Right ventricle myocardium inferior (tissue), 1 donor: ENCODE data around the gene HOXD13. TPM values are rescaled to one million over a fixed set of nuclear protein-coding genes. Genes with fewer than 3 reads are reported as not detected.

Source experiments
- ATAC-seq: fragments of 200-7000 bp; cut with Tn5 transposase; one replicate; pipeline ENCODE4 v1.9.1; 2020; ENCODE audit warnings: mild to moderate bottlenecking, moderate library complexity
- DNase-seq: peaks from one replicate; pipeline ENCODE4 v3.0.0; 2021; ENCODE audit errors: missing footprints
- intact Hi-C: fragments of 100-400 bp; cut with DNase I; formaldehyde crosslinking; loops from one replicate; pipeline ENCODE4 v1.11.0; 2022
- total RNA-seq: library from RNA; stranded (reverse); fragmentation: NEBNext Ultra II Directional; extraction: Animal tissue kit (Norgen Biotek cat#: 25700); gene quantifications from one replicate; pipeline ENCODE4 v1.2.1, GENCODE V29; 2021
- donor health status: DM: no; HTN: yes; CAD: no; lungs with severe emphysema.

HOXD13 gene
- total RNA-seq, 1 donor from 2014 or later, result not detected

- DNase-seq (no peak), ATAC-seq (no peak)
- intact Hi-C loops, result no loop called here
These were observed 31.8 kb downstream of the HOXD13 start for GRCh38 chr2:176124110-176124946.

DNA sequence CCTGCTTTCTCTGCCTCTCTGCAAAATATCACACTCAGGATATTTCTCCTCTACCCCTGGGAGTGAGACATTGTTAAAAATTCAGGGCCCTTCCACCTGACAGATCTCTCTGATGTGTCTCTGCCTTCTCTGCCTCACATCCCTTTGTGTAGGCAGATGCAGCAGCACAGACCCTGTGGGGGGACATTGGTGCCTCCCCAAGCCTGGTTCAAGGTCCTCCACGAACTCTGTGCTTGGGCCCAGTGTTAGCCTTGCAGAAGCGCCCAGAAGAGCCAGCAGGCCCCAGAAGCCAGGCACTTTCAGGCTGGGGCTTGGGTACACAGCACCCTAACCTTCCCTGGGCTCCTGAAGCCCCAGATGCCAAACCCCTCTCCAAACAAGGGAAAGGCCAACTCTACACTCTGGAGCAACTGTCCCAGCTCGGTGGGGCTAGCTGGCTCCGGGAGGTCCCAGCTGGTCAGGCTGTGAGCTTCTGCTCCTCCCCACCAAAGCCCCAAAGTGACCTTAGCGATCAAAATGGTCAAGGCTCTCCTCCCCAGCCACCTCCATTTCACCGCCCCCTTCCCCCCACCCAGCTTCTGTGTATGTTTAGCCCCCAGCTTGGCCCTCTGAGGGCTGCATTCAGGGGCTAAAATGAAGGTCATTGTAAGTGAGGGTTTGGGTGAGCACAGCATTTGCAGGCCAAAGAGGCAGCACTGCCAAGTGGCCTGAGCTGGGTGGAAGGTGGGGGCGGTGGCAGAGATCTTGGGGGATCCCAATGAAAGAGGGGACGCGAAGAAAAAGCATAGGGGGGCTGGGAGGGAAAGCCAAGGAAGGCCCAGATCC is 32.6 kb downstream of the HOXD13 start:
- DNase-seq (no peak), ATAC-seq (no peak)
- intact Hi-C loops, result loop anchor here (5.0 kb wide), 3 partner anchors 427 to 687 kb away; no protein-coding TSS in a partner anchor

GRCh38 chr2:176125772-176126054 is 33.2 kb downstream of the HOXD13 start:
- no peak for ATAC-seq
- intact Hi-C loops, result loop anchor here (2.0 to 5.0 kb wide), 5 partner anchors 427 to 1023 kb away; no protein-coding TSS in a partner anchor

DNA sequence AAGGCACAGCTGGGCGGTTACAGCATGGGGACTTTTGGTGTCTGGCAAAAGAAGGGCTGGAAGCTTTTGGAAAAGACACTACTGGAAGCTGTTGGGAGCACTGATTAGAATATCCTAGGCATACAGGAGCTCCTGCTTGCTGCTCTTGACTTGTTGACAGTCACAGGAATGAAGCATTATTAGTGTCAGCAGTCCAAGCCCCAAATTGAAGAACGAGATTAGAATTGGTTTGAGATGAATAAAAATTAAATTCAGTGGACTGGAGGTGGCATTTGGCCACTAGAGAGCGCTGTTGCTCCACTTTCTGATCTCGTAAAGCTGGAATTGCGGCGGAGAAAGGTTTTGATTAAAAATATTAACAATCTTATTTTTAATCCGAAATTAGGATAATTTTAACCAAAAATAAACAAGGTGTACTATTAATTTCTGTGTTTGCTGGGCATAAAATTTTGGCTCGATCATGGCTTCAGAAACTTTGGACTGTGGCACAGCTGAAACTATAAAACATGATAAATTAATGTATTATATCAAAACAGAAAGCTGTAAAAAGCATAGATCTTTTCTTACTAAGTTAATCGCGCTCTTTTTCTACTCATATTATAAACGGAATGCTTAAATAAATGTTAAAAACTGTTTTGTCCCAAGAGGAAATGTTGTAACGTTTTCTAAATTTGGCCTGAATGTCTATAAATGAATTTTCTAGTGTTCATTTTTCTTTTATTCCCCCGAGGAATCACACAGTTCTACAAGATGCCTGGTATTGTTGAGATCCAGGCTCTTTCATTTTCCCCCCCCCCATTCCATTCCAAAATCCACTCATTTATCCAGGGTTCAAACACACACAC is 34.6 kb downstream of the HOXD13 start:
- intact Hi-C loops, result loop anchor here (2.0 to 5.0 kb wide), 5 partner anchors 425 to 1022 kb away; no protein-coding TSS in a partner anchor
- ATAC-seq (no peak), DNase-seq (no peak)

More at GRCh38 chr2:176125772-176126054, 33.2 kb downstream of the HOXD13 start:
- no peak for DNase-seq

DNA sequence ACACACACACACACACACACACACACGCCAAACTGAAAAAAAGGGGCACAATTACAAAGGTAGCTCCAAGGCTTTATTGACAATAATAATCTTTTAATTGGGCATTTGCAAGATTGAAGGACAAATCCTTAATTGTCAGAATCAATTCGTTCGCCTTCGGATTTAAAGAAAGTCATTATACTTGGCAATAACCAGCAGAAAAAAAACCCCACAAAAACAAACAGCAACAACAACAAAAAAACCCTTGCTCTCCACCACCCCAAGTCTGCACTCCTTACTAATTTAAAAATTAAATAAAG is 35.2 kb downstream of the HOXD13 start:
- intact Hi-C loops, result loop anchor here (2.0 to 5.0 kb wide), 5 partner anchors 425 to 1021 kb away; no protein-coding TSS in a partner anchor
- DNase-seq (no peak), ATAC-seq (no peak)

DNA sequence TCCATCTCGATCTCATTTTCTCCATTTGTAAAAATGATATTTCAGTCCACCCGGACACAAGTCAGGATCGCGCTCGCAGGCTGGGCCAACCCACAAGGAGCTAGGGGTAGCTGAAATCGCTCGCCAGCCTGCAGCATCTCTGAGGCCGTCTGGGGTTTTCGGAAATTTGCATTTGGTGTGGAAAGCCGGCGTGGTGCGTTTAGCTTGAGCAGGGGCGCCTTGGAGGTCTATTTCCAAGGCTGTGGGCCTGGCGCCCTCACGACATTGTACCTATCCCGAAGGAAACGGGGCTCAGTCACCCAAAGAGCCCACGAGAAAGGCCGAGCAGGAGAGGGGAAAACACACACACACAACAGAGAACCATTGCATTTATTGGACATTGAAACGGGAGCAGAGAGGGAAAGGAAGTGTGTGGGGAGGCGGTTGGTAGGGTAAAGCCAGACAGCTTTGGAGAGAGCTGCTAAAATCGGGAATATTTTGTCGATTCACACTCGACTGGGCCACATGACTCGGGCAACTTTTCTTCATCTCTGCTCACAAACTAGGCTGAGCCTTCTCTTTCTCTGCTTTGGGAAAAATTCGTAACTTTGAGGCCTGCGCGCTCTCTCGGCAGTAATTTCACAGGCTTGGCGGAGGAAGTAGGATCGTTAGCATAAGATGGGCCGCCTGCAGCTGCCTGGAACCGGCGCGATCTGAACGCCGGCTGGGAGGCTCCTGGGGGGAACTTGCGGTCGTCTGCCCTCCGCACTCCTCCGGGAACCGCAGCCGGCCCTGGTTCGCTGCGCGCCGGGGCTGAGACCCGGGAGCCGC is 35.9 kb downstream of the HOXD13 start:
- intact Hi-C loops, result loop anchor here (5.0 kb wide), 3 partner anchors 424 to 684 kb away; no protein-coding TSS in a partner anchor
- ATAC-seq, result no peak

DNA sequence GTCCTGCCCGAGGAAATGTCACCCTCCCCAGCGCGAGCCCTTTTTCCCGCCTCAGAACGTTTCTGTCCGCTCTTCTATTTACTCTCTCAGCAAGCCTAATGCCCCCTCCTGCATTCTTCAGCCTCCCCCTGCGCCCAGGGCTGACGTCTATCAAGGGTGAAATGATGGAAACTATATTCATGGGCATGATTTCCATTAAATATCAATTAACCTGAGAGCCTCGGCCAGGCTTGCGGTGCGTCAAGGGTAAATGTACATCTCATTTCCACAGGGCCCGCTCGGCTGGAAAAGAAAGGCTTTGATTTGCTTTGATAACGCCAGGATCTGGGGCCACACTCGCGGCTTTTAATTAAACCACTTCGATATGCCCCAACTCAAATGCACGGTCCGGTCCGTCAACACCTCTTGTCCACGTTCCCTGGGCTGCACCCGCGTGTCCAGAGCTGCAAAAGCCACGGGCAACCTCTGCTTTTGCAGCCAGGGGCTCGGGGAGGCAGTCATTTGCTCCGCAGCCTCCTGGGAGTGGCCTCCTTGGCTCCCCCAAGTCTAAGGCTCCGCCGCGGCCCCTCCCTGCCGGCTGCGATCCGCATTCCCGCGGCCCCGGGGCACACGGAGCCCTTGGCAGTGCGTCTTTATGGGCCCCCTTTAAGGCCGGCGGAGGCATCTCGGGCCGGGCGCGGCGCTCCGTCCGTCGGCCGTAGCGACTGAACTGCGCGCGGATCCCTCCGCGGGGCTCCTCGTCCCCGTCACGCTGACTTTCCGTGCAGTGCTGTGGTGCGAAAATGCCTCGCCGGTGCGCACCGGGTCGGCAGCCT is 36.7 kb downstream of the HOXD13 start, which contains the start of gene HOXD8:
Gene HOXD8 (plus strand): TSS at position 724 of the 815 bp plus-strand sequence. CDS start 662 bp downstream, outside the sequence.
- DNase-seq (no peak), ATAC-seq (no peak)
- intact Hi-C loops, result loop anchor here (5.0 kb wide), 3 partner anchors 423 to 683 kb away; no protein-coding TSS in a partner anchor

More for the DNA sequence above, 35.9 kb downstream of the HOXD13 start:
- no peak for DNase-seq

DNA sequence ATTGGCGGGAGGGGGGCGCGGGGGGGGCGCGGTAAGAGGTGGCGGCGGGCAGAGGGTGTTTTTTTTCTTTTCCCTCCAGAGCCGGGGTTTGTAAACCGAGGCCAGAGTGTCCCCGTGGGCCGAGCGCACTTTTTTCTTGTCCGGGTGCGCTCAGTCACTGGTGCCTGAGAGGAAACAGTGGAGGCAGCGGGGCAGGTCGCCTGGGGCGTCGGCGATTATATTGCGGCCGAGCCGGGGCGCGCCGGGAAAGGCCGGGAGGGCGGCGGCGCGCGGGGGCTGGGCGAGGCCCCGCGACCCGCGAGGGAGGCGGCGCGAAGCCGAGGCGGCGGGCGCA is 37.3 kb downstream of the HOXD13 start:
- intact Hi-C loops, result loop anchor here (5.0 kb wide), 3 partner anchors 423 to 683 kb away; no protein-coding TSS in a partner anchor
- ATAC-seq (no peak), DNase-seq (no peak)

- no peak for DNase-seq
- no peak for ATAC-seq
- intact Hi-C loops, result no loop called here
These were observed 37.8 kb downstream of the HOXD13 start for GRCh38 chr2:176130147-176130956.

DNA sequence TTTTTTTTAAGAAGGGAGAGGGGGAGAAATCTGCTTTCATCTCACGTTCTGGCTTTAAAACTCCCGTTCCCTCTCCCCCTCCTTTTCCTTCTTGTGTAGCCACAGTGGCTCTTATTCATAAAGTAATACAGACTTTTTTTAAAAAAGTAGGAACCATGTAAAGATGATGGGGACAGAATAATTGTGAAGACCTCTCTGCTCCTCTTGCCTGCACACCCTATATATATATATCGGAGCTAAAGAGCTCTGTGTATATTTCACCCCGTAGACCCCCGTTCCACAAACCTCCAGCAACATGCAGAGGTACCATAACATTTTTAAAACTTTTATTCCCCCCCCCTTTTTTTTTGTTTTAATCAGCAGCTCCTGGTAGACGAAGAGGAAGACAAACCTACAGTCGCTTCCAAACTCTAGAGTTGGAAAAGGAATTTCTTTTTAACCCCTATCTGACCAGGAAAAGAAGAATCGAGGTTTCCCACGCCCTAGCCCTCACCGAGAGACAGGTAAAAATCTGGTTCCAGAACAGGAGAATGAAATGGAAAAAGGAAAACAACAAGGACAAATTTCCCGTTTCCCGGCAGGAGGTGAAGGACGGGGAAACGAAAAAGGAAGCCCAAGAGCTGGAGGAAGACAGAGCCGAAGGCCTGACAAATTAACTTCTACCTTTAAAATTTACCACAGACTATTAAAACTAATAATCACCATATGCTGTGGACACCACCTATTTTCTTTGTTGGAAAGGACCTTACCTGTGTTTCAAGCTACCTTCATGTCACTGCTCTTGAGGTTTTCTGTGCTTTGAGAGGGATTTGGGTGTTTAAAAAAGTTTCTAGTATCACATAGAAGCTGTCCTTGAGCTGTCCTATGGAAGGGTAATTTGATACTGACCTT is 38.7 kb downstream of the HOXD13 start:
- ATAC-seq, result no peak
- no peak for DNase-seq
- intact Hi-C loops, result no loop called here

GRCh38 chr2:176131848-176132158 is 39.3 kb downstream of the HOXD13 start:
- intact Hi-C loops, result no loop called here
- ATAC-seq, result no peak

DNA sequence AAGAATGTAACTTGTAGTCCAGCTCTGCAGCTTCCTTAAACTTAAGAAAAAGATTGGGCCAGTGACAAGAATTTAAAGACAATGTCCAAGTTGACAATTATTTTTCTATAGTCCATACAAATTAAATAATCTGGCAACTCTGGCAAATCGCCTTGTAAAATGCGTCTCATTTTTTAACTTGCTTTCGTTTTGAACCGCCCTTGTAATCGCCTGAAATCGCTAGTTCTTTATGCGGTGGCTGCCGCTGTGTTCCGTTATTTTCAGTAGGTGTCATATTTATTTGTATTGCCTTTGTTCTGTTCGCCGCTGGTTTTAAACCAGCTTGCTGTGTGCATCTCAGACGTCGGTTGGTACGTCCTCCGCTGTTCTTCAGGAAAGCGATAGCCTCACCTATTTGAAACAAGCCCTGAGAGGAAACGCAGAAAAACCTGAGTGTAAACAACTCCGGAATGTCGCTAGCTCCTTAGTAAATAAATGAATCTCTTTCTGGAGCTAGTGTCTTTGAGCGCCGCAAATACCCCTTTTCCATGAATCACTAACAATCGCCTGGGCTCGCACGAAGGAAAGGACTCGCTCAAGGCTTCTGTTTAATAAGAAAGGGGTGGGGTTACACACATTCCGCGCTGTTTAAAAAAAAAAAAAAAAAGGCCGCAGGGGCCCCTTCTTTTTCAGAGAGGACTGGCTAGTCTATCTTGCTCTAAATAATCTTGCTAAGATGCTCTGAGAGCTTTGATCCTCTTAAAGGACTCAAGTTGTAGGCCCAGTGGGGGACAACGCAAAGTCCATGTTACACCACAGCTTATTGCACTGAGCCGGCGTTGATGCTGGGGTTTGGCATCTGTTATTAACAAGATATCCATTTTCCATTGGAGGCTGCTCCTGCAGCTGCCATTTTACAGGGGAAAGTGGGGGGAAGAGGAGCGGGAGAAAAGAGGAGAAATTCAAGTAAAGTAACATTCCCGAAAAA is 40.0 kb downstream of the HOXD13 start:
- ATAC-seq (no peak), DNase-seq (no peak)
- intact Hi-C loops, result no loop called here

More at GRCh38 chr2:176131848-176132158, 39.3 kb downstream of the HOXD13 start:
- no peak for DNase-seq

DNA sequence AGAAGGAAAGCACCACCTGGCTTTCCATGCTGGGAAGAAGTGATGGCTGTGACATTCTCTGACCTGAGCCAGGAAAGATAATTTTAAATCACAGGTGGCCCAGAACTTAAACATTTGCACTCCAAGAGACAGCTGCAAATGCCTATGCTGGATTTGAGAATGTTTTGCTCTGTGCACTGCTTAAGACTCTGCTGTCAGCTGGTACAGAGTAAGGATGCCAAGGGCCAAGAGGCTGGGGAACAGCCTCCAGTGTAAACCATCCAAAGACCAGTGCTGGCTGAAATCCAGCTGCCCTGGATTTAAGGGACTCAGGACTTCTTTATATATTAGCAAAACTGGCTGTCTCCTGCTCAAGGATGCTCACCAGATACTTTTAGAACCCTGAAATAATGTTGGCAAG is 40.9 kb downstream of the HOXD13 start:
- DNase-seq (no peak), ATAC-seq (no peak)
- intact Hi-C loops, result no loop called here

GRCh38 chr2:176134035-176134434 is 41.5 kb downstream of the HOXD13 start:
- intact Hi-C loops, result no loop called here
- ATAC-seq (no peak), DNase-seq (no peak)

GRCh38 chr2:176135035-176135440 is 42.5 kb downstream of the HOXD13 start:
- DNase-seq (no peak), ATAC-seq (no peak)
- intact Hi-C loops, result no loop called here
